Measurements from ENCODE around the gene ASXL3.

ASXL3 gene

GRCh38 chr18:33584548-33585430, 6.8 kb downstream of the ASXL3 start:
- DNase-seq, result no peak

GRCh38 chr18:33585431-33585775, 7.4 kb downstream of the ASXL3 start:
- no peak for DNase-seq

GRCh38 chr18:33588361-33588760, 10.3 kb downstream of the ASXL3 start:
- no peak for DNase-seq

- DNase-seq, result no peak
Measured at GRCh38 chr18:33593261-33593660, 15.2 kb downstream of the ASXL3 start.

- no peak for DNase-seq
Measured at GRCh38 chr18:33594799-33595198, 16.8 kb downstream of the ASXL3 start.

- no peak for DNase-seq
Measured at GRCh38 chr18:33596178-33596854, 18.3 kb downstream of the ASXL3 start.

GRCh38 chr18:33600846-33601245, 22.8 kb downstream of the ASXL3 start:
- DNase-seq, result no peak

- no peak for DNase-seq
Measured at GRCh38 chr18:33603454-33603853, 25.4 kb downstream of the ASXL3 start.

- no peak for DNase-seq
Measured at GRCh38 chr18:33605250-33605649, 27.2 kb downstream of the ASXL3 start.

- no peak for DNase-seq
Measured at GRCh38 chr18:33606621-33607020, 28.6 kb downstream of the ASXL3 start.

GRCh38 chr18:33611525-33612135, 33.6 kb downstream of the ASXL3 start:
- DNase-seq, result no peak

GRCh38 chr18:33612632-33613031, 34.6 kb downstream of the ASXL3 start:
- DNase-seq, result no peak

- DNase-seq, result no peak
Measured at GRCh38 chr18:33616556-33616955, 38.5 kb downstream of the ASXL3 start.

GRCh38 chr18:33627114-33627513, 49.1 kb downstream of the ASXL3 start:
- DNase-seq, result no peak

GRCh38 chr18:33630476-33630875, 52.5 kb downstream of the ASXL3 start:
- DNase-seq, result no peak

- no peak for DNase-seq
Measured at GRCh38 chr18:33641141-33641540, 63.1 kb downstream of the ASXL3 start.

- no peak for DNase-seq
Measured at GRCh38 chr18:33644494-33644893, 66.5 kb downstream of the ASXL3 start.

GRCh38 chr18:33647365-33647764, 69.3 kb downstream of the ASXL3 start:
- no peak for DNase-seq

- DNase-seq, result no peak
Measured at GRCh38 chr18:33652635-33653034, 74.6 kb downstream of the ASXL3 start.

GRCh38 chr18:33653231-33653630, 75.2 kb downstream of the ASXL3 start:
- DNase-seq, result peak; percentile 24

- DNase-seq, result peak; percentile 53
Measured at GRCh38 chr18:33656889-33657448, 79.0 kb downstream of the ASXL3 start.

GRCh38 chr18:33660696-33661310, 82.8 kb downstream of the ASXL3 start:
- no peak for DNase-seq

GRCh38 chr18:33664241-33664874, 86.3 kb downstream of the ASXL3 start:
- DNase-seq, result no peak

Measured in NCI-H446 treated with DMSO at 0.1 percent for 48 hours (cell line).